Trophoblast cell (in vitro differentiated cells and primary cell): ENCODE data around the gene C19orf47.

Experiments used
- DNase-seq, 2 donors: peaks; one replicate each; pipeline ENCODE4 v3.0.0-alpha.2; 2016
- H2AFZ ChIP-seq: 2 replicates; pipeline ENCODE4 v1.6.1; 2013; ENCODE audit warnings: low read length, moderate library complexity, mild to moderate bottlenecking; ENCODE audit not compliant: insufficient read depth, poor library complexity
- H2AK5ac ChIP-seq: 2 replicates; pipeline ENCODE4 v1.6.1; 2013; ENCODE audit warnings: mild to moderate bottlenecking, low read length
- H2BK120ac ChIP-seq: 2 replicates; pipeline ENCODE4 v1.6.1; 2013; ENCODE audit warnings: low read length, mild to moderate bottlenecking, moderate library complexity; ENCODE audit not compliant: insufficient read depth, poor library complexity
- H2BK12ac ChIP-seq: 2 replicates; pipeline ENCODE4 v1.6.1; 2013; ENCODE audit warnings: mild to moderate bottlenecking, low read length, moderate library complexity
- H2BK5ac ChIP-seq: 2 replicates; pipeline ENCODE4 v1.6.1; 2013; ENCODE audit warnings: low read length, low read depth, moderate library complexity, mild to moderate bottlenecking; ENCODE audit not compliant: poor library complexity
- H3K14ac ChIP-seq: 2 replicates; pipeline ENCODE4 v1.6.1; 2013; ENCODE audit warnings: mild to moderate bottlenecking, low read length
- H3K18ac ChIP-seq: 2 replicates; pipeline ENCODE4 v1.6.1; 2013; ENCODE audit warnings: mild to moderate bottlenecking, low read length
- H3K23ac ChIP-seq: 2 replicates; pipeline ENCODE4 v1.6.1; 2013; ENCODE audit warnings: low read length
- H3K27ac ChIP-seq: 2 replicates; pipeline ENCODE4 v1.5.1; 2013; ENCODE audit warnings: low read depth, mild to moderate bottlenecking, inconsistent platforms, low read length, moderate library complexity
- H3K27me3 ChIP-seq: 2 replicates; pipeline ENCODE4 v1.6.1; 2013; ENCODE audit warnings: inconsistent platforms, mild to moderate bottlenecking, low read length, moderate library complexity; ENCODE audit not compliant: insufficient read depth
- H3K36me3 ChIP-seq, 2 experiments: 1 replicate in 1 of 2; 2 replicates in 1 of 2; pipeline ENCODE4 v1.6.1; 2013; ENCODE audit warnings: low read length in 2 of 2, mild to moderate bottlenecking in 2 of 2, moderate library complexity in 1 of 2; ENCODE audit not compliant: insufficient read depth in 2 of 2, control insufficient read depth in 1 of 2
- H3K4ac ChIP-seq: 2 replicates; pipeline ENCODE4 v1.6.1; 2013; ENCODE audit warnings: low read depth, mild to moderate bottlenecking, low read length, moderate library complexity
- H3K4me1 ChIP-seq, 2 experiments: 1 replicate in 1 of 2; 2 replicates in 1 of 2; pipeline ENCODE4 v1.6.1; 2013; ENCODE audit warnings: low read length in 2 of 2, mild to moderate bottlenecking in 2 of 2, moderate library complexity in 1 of 2; ENCODE audit not compliant: insufficient read depth in 2 of 2, control insufficient read depth in 1 of 2
- H3K4me2 ChIP-seq: 2 replicates; pipeline ENCODE4 v1.6.1; 2013; ENCODE audit warnings: inconsistent platforms, mild to moderate bottlenecking, low read length, moderate library complexity
- H3K4me3 ChIP-seq: 2 replicates; pipeline ENCODE4 v1.5.1; 2013; ENCODE audit warnings: mild to moderate bottlenecking, low read depth, low read length, inconsistent platforms
- H3K79me1 ChIP-seq: one replicate; pipeline ENCODE4 v1.6.1; 2013; ENCODE audit warnings: low read length
- H3K79me2 ChIP-seq: 2 replicates; pipeline ENCODE4 v1.6.1; 2013; ENCODE audit warnings: low read length, mild to moderate bottlenecking; ENCODE audit not compliant: control insufficient read depth, insufficient read depth, poor library complexity
- H3K9ac ChIP-seq: 2 replicates; pipeline ENCODE4 v1.6.1; 2013; ENCODE audit warnings: mild to moderate bottlenecking, low read length
- H3K9me3 ChIP-seq: 2 replicates; pipeline ENCODE4 v1.6.1; 2013; ENCODE audit warnings: low read depth, mild to moderate bottlenecking, control low read depth, inconsistent platforms, low read length; ENCODE audit not compliant: insufficient read depth
- H4K12ac ChIP-seq: 2 replicates; pipeline ENCODE4 v1.6.1; 2013; ENCODE audit warnings: low read depth, mild to moderate bottlenecking, low read length, moderate library complexity
- H4K8ac ChIP-seq: 2 replicates; pipeline ENCODE4 v1.6.1; 2013; ENCODE audit warnings: low read depth, mild to moderate bottlenecking, low read length, moderate library complexity
- H4K91ac ChIP-seq: one replicate; pipeline ENCODE4 v1.6.1; 2013; ENCODE audit warnings: low read depth, mild to moderate bottlenecking, low read length, moderate library complexity
- WGBS: extraction: QIAGEN DNeasy Blood & Tissue Kit; methylation state at CpG from one replicate; pipeline ENCODE4 v1.1.7; 2013; ENCODE audit warnings: missing lambda C conversion rate; ENCODE audit not compliant: insufficient read length, insufficient coverage; ENCODE audit errors: extremely low coverage; 5-methylcytosine and 5-hydroxymethylcytosine counted together

C19orf47 gene

DNA sequence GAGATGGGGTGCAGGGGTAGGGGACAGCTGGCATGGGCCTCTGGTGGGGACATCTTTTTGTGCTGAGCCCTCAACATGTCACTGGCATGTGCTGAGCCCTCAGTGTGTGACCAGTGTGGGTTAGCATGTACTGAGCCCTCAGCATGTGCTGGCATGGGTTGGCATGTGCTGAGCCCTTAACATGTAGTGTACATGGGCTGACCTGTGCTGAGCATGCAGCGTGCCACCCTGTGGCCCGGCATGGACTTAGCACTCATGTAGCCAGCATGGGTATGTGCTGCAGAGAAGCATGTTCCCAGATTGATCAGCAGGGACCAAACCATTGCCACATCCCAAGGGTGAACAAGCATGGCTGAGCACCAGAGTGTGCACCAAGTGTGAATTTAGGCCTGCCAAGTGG lies 30.3 kb upstream of the C19orf47 start:
- Histone ChIP-seq H4K12ac (no peak overlapping the region), H3K4me1 (no peaks in the 10 kb centered on the region), H3K27me3 (no peaks in the 10 kb centered on the region), H2BK5ac (no peak overlapping the region), H4K8ac (no peak overlapping the region), H3K4me3 (peak overlapping the region; percentile 52), H3K14ac (no peak overlapping the region), H3K23ac (no peak overlapping the region), H3K9me3 (peaks cover 2% of the 10 kb centered on the region), H2BK12ac (no peak overlapping the region), H3K18ac (no peak overlapping the region), H2AFZ (no peak overlapping the region), H3K9ac (no peak overlapping the region), H3K79me1 (no peaks in the 10 kb centered on the region), H2BK120ac (no peak overlapping the region), H3K79me2 (no peaks in the 10 kb centered on the region), H3K4me2 (no peak overlapping the region), H3K36me3 (peaks cover 62 to 67% of the 10 kb centered on the region in 2 experiments), H2AK5ac (no peak overlapping the region), H3K4ac (no peak overlapping the region), H3K27ac (no peak overlapping the region), H4K91ac (no peak overlapping the region)
- WGBS, result no CpG with 5 or more reads among the region's 2 CpGs
- DNase-seq, result no peak

DNA sequence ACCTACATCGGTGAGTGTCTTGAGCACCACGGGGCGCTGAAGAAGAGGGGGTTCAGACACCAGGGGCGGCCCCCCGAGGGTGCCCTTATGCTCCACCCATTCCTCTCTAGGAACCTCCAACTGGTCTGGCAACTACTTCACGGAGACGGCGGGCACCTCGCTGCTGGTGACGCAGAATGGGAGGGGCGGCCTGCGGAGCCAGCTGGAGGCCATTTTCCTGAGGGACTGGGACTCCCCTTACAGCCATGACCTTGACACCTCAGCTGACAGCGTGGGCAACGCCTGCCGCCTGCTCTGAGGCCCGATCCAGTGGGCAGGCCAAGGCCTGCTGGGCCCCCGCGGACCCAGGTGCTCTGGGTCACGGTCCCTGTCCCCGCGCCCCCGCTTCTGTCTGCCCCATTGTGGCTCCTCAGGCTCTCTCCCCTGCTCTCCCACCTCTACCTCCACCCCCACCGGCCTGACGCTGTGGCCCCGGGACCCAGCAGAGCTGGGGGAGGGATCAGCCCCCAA lies 29.7 kb upstream of the C19orf47 start:
- H3K36me3 ChIP-seq, result peaks cover 67 to 72% of the 10 kb centered on the region in 2 experiments
- WGBS, result no CpG with 5 or more reads among the region's 25 CpGs
- H2BK12ac ChIP-seq, result no peak overlapping the region
- no peak for DNase-seq
- no peak overlapping the region for H3K4ac ChIP-seq
- H4K12ac ChIP-seq, result no peak overlapping the region
- no peak overlapping the region for H3K23ac ChIP-seq
- peaks cover 2% of the 10 kb centered on the region for H3K9me3 ChIP-seq
- no peaks in the 10 kb centered on the region for H3K4me1 ChIP-seq
- no peak overlapping the region for H2AFZ ChIP-seq
- no peak overlapping the region for H3K9ac ChIP-seq
- no peak overlapping the region for H2BK5ac ChIP-seq
- no peak overlapping the region for H3K4me2 ChIP-seq
- H2AK5ac ChIP-seq, result no peak overlapping the region
- no peak overlapping the region for H3K4me3 ChIP-seq
- H3K79me2 ChIP-seq, result no peaks in the 10 kb centered on the region
- H3K79me1 ChIP-seq, result no peaks in the 10 kb centered on the region
- no peak overlapping the region for H4K91ac ChIP-seq
- H3K27ac ChIP-seq, result no peak overlapping the region
- H3K14ac ChIP-seq, result no peak overlapping the region
- no peaks in the 10 kb centered on the region for H3K27me3 ChIP-seq
- H4K8ac ChIP-seq, result no peak overlapping the region
- H3K18ac ChIP-seq, result no peak overlapping the region
- H2BK120ac ChIP-seq, result no peak overlapping the region

DNA sequence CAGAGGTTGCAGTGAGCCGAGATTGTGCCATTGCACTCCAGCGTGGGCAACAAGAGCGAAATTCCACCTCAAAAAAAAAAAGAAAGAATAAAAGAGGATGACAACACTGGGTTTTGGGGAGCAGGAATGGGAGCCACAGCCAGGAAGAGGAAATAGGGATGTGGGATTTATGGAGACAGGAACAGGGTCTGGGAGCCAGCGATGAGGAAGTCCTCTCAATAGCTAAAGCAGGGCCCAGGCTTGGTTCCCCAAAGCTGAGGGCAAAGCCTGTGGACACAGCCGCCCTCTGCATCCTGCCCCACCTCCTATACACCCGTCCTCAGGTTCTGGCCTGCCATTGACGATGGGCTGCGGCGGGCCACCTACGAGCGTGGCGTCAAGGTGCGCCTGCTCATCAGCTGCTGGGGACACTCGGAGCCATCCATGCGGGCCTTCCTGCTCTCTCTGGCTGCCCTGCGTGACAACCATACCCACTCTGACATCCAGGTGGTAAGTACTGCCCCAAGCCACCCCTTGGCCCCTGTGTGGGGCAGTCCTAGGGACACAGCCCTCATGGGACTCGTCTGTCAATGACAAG lies 28.2 kb upstream of the C19orf47 start:
- Histone ChIP-seq H3K14ac (no peak overlapping the region), H3K27me3 (no peaks in the 10 kb centered on the region), H3K23ac (no peak overlapping the region), H3K4me3 (no peak overlapping the region), H3K4ac (no peak overlapping the region), H3K27ac (no peak overlapping the region), H3K9ac (no peak overlapping the region), H2AFZ (no peak overlapping the region), H3K36me3 (peaks cover 81 to 87% of the 10 kb centered on the region in 2 experiments), H3K9me3 (peaks cover 2% of the 10 kb centered on the region), H3K18ac (no peak overlapping the region), H2AK5ac (no peak overlapping the region), H3K4me2 (no peak overlapping the region), H2BK120ac (no peak overlapping the region), H2BK5ac (no peak overlapping the region), H2BK12ac (no peak overlapping the region), H3K4me1 (no peaks in the 10 kb centered on the region), H3K79me2 (no peaks in the 10 kb centered on the region), H4K91ac (no peak overlapping the region), H4K8ac (no peak overlapping the region), H4K12ac (no peak overlapping the region), H3K79me1 (no peaks in the 10 kb centered on the region)
- no peak for DNase-seq
- WGBS, result no CpG with 5 or more reads among the region's 17 CpGs

DNA sequence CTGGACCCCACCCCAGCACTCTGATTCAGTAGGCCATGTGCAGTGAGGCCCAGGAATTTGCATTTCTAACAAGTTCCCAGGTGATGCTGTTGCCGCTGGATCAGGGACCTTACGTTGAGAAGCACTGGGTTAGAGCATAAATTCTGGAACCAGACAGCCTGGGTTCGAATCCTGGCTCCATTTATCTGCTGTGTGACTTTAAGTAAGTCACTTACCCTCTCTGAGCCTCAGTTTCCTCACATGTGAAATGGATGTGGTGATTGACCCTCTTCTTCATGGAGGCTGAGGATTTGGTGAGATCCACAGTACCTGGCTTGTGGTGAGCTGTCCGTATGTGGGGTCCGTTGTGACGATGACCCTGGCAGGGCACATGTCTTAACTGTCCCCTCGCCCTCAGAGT lies 25.9 kb upstream of the C19orf47 start:
- no CpG with 5 or more reads among the region's 7 CpGs for WGBS

More for the DNA sequence above, 25.9 kb upstream of the C19orf47 start:
- Histone ChIP-seq H3K4me2 (no peak overlapping the region), H3K23ac (no peak overlapping the region), H2BK12ac (no peak overlapping the region), H3K79me2 (no peaks in the 10 kb centered on the region), H3K4ac (no peak overlapping the region), H2BK5ac (no peak overlapping the region), H3K4me3 (no peak overlapping the region), H3K79me1 (no peaks in the 10 kb centered on the region), H3K27me3 (no peaks in the 10 kb centered on the region), H3K9me3 (peaks cover 2% of the 10 kb centered on the region), H2AK5ac (no peak overlapping the region), H4K91ac (no peak overlapping the region), H3K36me3 (peaks cover 86 to 88% of the 10 kb centered on the region in 2 experiments), H3K18ac (no peak overlapping the region), H3K9ac (peak overlapping the region; percentile 46), H3K14ac (no peak overlapping the region), H4K12ac (no peak overlapping the region), H3K27ac (no peak overlapping the region), H2BK120ac (no peak overlapping the region), H4K8ac (no peak overlapping the region), H3K4me1 (no peaks in the 10 kb centered on the region), H2AFZ (no peak overlapping the region)
- DNase-seq, result no peak
